Prostate gland (tissue), 2 donors: Measurements from ENCODE around the gene NRXN3. TPM values are rescaled to one million over a fixed set of nuclear protein-coding genes. Genes with fewer than 3 reads are reported as not detected.

Experiments
- DNase-seq: peaks from one replicate; pipeline ENCODE4 v3.0.0-alpha.2; 2019; ENCODE audit warnings: low spot score
- H3K27ac ChIP-seq, 2 donors: fragments of 200-600 bp; sonication (generic); 2 replicates each; pipeline ENCODE4 v1.5.1; 2017 to 2019
- H3K27me3 ChIP-seq: fragments of 200-600 bp; sonication (generic); replicated peaks from 2 replicates; pipeline ENCODE4 v1.5.1; 2019; ENCODE audit not compliant: insufficient read depth
- H3K36me3 ChIP-seq, 2 donors: fragments of 200-600 bp; sonication (generic); 1 replicate in 1 of 2; 2 replicates in 1 of 2; pipeline versions ENCODE4 v1.5.1 to v1.8.1; 2017 to 2019
- H3K4me1 ChIP-seq: fragments of 200-600 bp; sonication (generic); replicated peaks from 2 replicates; pipeline ENCODE4 v1.5.1; 2019
- H3K4me3 ChIP-seq, 2 donors: fragments of 200-600 bp; sonication (generic); 2 replicates each; pipeline ENCODE4 v1.5.1; 2017 to 2019
- H3K9me3 ChIP-seq: fragments of 200-600 bp; sonication (generic); 2 replicates; pipeline ENCODE4 v1.5.1; 2017
- CTCF ChIP-seq, 4 experiments: fragments of 200-600 bp in 2 of 4; fragments of 450-650 bp in 2 of 4; sonication (generic) in 2 of 4; IDR thresholded peaks; 1 replicate in 3 of 4; 2 replicates in 1 of 4; pipeline ENCODE4 v1.5.1; 2016 to 2019; ENCODE audit warnings: antibody characterized with exemption in 4 of 4, mild to moderate bottlenecking in 2 of 4, moderate library complexity in 2 of 4
- POLR2A ChIP-seq: fragments of 450-650 bp; IDR thresholded peaks from one replicate; pipeline ENCODE4 v1.6.1; 2016; ENCODE audit warnings: antibody characterized with exemption, mild to moderate bottlenecking
- POLR2AphosphoS5 ChIP-seq: sonication (generic); formaldehyde crosslinking; IDR thresholded peaks from one replicate; pipeline ENCODE4 v1.6.1; 2017; ENCODE audit warnings: antibody characterized with exemption
- WGBS: methylation state at CpG from one replicate; pipeline ENCODE4 v1.1.5; 2018; 5-methylcytosine and 5-hydroxymethylcytosine counted together
- intact Hi-C: fragments of 100-400 bp; cut with DNase I; formaldehyde crosslinking; loops from one replicate; pipeline ENCODE4 v1.14.2; 2022
- total RNA-seq, 2 donors: library from RNA; depleted of rRNA; stranded (reverse); fragments of >200 nt; gene quantifications; one replicate each; pipeline ENCODE4 v1.1.0, GENCODE V29; 2016

The NRXN3 gene
- total RNA-seq, 2 donors from 2014 or later, result 6.6 to 8.2 TPM

- H3K4me1 ChIP-seq, result no peaks in the 10 kb centered on the region
- TF ChIP-seq CTCF (IDR thresholded peaks at IDR 0.05) (no peak), POLR2A (no peak), POLR2AphosphoS5 (no peak)
- no peaks in the 10 kb centered on the region for H3K36me3 ChIP-seq
- DNase-seq, result no peak
- no peak overlapping the region for H3K4me3 ChIP-seq
- H3K9me3 ChIP-seq, result no peaks in the 10 kb centered on the region
- H3K27me3 ChIP-seq, result no peaks in the 10 kb centered on the region
- no peak overlapping the region for H3K27ac ChIP-seq
- WGBS, result 83% methylated on average over 8 of the region's 8 CpGs
- intact Hi-C loops, result no loop called here
Observed at GRCh38 chr14:79852950-79853744, 1683.0 kb downstream of the NRXN3 start.

- WGBS, result 98% methylated on average over 2 of the region's 2 CpGs
- Histone ChIP-seq H3K36me3 (no peaks in the 10 kb centered on the region), H3K4me1 (no peaks in the 10 kb centered on the region), H3K27me3 (no peaks in the 10 kb centered on the region), H3K9me3 (no peaks in the 10 kb centered on the region), H3K27ac (no peak overlapping the region), H3K4me3 (no peak overlapping the region)
- intact Hi-C loops, result no loop called here
- no peak for TF ChIP-seq CTCF (IDR thresholded peaks at IDR 0.05)
- no peak for TF ChIP-seq POLR2A
- TF ChIP-seq POLR2AphosphoS5, result no peak
- no peak for DNase-seq
Observed at GRCh38 chr14:79855789-79856188, 1685.6 kb downstream of the NRXN3 start.

DNA sequence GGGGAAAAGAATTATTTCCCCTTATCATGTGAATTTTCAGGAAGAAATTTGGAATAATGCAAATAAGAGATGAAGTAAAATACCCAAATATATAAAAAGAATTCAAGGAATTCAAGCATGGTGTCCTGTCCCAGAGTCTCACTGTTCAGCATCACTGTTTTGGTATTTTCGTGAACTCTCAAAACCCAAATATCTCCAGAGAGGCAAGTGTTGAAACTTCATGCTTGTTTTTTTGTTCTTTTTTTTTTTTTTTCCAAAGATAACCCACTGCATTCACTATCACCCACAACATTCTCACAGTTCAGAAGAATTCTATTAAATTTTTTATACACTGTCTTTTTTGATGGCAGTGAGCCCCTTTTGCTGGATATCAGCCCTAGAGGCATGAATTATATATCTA is 1686.2 kb downstream of the NRXN3 start:
- Histone ChIP-seq H3K4me1 (no peaks in the 10 kb centered on the region), H3K27me3 (no peaks in the 10 kb centered on the region), H3K27ac (no peak overlapping the region), H3K4me3 (no peak overlapping the region), H3K36me3 (no peaks in the 10 kb centered on the region), H3K9me3 (no peaks in the 10 kb centered on the region)
- intact Hi-C loops, result no loop called here
- no peak for DNase-seq
- 76% methylated on average over 1 of the region's 1 CpG for WGBS
- TF ChIP-seq POLR2AphosphoS5 (no peak), CTCF (IDR thresholded peaks at IDR 0.05) (no peak), POLR2A (no peak)

- no peaks in the 10 kb centered on the region for H3K9me3 ChIP-seq
- no peak overlapping the region for H3K4me3 ChIP-seq
- no peak for DNase-seq
- H3K27me3 ChIP-seq, result no peaks in the 10 kb centered on the region
- no peak overlapping the region for H3K27ac ChIP-seq
- intact Hi-C loops, result no loop called here
- H3K4me1 ChIP-seq, result no peaks in the 10 kb centered on the region
- TF ChIP-seq CTCF (IDR thresholded peaks at IDR 0.05) (no peak), POLR2AphosphoS5 (no peak), POLR2A (no peak)
- H3K36me3 ChIP-seq, result no peaks in the 10 kb centered on the region
- 95% methylated on average over 9 of the region's 9 CpGs for WGBS
Observed at GRCh38 chr14:79861111-79861510, 1690.9 kb downstream of the NRXN3 start.

GRCh38 chr14:79862045-79862444 is 1691.9 kb downstream of the NRXN3 start:
- no peak for TF ChIP-seq POLR2A
- no peak for TF ChIP-seq POLR2AphosphoS5
- TF ChIP-seq CTCF (IDR thresholded peaks at IDR 0.05), result no peak
- DNase-seq, result no peak
- H3K4me1 ChIP-seq, result no peaks in the 10 kb centered on the region
- no peaks in the 10 kb centered on the region for H3K36me3 ChIP-seq
- H3K27me3 ChIP-seq, result no peaks in the 10 kb centered on the region
- H3K27ac ChIP-seq, result no peak overlapping the region
- H3K9me3 ChIP-seq, result no peaks in the 10 kb centered on the region
- no peak overlapping the region for H3K4me3 ChIP-seq
- WGBS, result 97% methylated on average over 12 of the region's 12 CpGs
- intact Hi-C loops, result no loop called here
